HG03571 (cell line): ENCODE measurements around the gene C1QTNF8.

Experiments used
- ATAC-seq: cut with Tn5 transposase; IDR thresholded peaks from one replicate; pipeline ENCODE4 v1.9.1; 2021; ENCODE audit not compliant: unreplicated experiment

Gene C1QTNF8

GRCh38 chr16:1080801-1081733 lies 15.0 kb downstream of the C1QTNF8 start:
- no peak for ATAC-seq

- no peak for ATAC-seq
Observed at GRCh38 chr16:1079786-1080525, 16.1 kb downstream of the C1QTNF8 start.

GRCh38 chr16:1079341-1079740 lies 16.7 kb downstream of the C1QTNF8 start:
- ATAC-seq: no peak

GRCh38 chr16:1078579-1079021 lies 17.4 kb downstream of the C1QTNF8 start:
- no peak for ATAC-seq

GRCh38 chr16:1077877-1078578 lies 18.0 kb downstream of the C1QTNF8 start:
- ATAC-seq: no peak

- no peak for ATAC-seq
Observed at GRCh38 chr16:1076801-1077576, 19.1 kb downstream of the C1QTNF8 start.

GRCh38 chr16:1075546-1075945 lies 20.5 kb downstream of the C1QTNF8 start:
- no peak for ATAC-seq

- no peak for ATAC-seq
Observed at GRCh38 chr16:1074379-1074649, 21.7 kb downstream of the C1QTNF8 start.

- ATAC-seq: no peak
Observed at GRCh38 chr16:1073566-1074378, 22.3 kb downstream of the C1QTNF8 start.

GRCh38 chr16:1073262-1073558 lies 22.8 kb downstream of the C1QTNF8 start:
- ATAC-seq: no peak

- no peak for ATAC-seq
Observed at GRCh38 chr16:1072526-1073261, 23.4 kb downstream of the C1QTNF8 start, which contains the start of gene SSTR5. SSTR5 (plus strand) TSS chr16:1072747; CDS start chr16:1078869, 6,122 bp downstream.

GRCh38 chr16:1071561-1072225 lies 24.4 kb downstream of the C1QTNF8 start:
- no peak for ATAC-seq

- ATAC-seq: no peak
Observed at GRCh38 chr16:1070864-1071408, 25.1 kb downstream of the C1QTNF8 start.

GRCh38 chr16:1070084-1070863 lies 25.8 kb downstream of the C1QTNF8 start:
- ATAC-seq: no peak

GRCh38 chr16:1069154-1069553 lies 26.9 kb downstream of the C1QTNF8 start:
- no peak for ATAC-seq

- no peak for ATAC-seq
Observed at GRCh38 chr16:1068451-1068850, 27.6 kb downstream of the C1QTNF8 start.

- no peak for ATAC-seq
Observed at GRCh38 chr16:1067629-1068028, 28.4 kb downstream of the C1QTNF8 start.
